Measurements from ENCODE around the gene IL15RA.

IL15RA gene

DNA sequence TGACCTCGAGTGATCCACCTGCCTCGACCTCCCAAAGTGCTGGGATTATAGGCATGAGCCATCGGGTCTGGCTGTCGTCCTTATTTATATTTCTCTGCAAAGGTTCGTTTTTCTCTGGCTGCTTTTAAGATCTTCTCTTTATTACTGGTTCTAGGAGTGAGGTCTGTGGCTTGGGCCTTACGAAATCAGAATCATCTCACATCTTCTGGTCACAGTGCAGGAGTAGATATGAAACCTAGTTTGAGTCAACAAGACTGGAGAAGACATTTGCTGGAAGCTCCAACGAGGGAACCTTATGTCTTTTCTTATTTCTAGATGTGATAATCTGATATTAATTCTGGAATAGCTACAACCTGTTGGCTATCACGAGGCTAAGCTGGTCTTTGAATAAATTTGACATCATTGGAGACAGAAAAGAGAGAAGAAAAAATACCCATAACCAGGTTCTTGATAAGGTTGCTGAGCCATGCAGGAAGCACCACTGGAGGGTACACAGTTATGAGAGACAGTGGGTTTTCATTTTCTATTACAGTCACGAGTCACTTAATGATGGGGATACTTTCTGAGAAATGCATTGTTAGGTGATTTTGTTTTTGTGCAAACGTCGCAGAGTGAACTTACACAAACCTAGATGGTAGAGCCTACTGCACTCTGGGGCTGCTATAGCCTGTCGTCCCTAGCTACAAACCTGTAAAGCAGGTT lies 25.6 kb upstream of the IL15RA start:
- TF ChIP-seq, protein P1, sequence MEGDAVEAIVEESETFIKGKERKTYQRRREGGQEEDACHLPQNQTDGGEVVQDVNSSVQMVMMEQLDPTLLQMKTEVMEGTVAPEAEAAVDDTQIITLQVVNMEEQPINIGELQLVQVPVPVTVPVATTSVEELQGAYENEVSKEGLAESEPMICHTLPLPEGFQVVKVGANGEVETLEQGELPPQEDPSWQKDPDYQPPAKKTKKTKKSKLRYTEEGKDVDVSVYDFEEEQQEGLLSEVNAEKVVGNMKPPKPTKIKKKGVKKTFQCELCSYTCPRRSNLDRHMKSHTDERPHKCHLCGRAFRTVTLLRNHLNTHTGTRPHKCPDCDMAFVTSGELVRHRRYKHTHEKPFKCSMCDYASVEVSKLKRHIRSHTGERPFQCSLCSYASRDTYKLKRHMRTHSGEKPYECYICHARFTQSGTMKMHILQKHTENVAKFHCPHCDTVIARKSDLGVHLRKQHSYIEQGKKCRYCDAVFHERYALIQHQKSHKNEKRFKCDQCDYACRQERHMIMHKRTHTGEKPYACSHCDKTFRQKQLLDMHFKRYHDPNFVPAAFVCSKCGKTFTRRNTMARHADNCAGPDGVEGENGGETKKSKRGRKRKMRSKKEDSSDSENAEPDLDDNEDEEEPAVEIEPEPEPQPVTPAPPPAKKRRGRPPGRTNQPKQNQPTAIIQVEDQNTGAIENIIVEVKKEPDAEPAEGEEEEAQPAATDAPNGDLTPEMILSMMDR (IDR thresholded peaks at IDR 0.05) = no peak

DNA sequence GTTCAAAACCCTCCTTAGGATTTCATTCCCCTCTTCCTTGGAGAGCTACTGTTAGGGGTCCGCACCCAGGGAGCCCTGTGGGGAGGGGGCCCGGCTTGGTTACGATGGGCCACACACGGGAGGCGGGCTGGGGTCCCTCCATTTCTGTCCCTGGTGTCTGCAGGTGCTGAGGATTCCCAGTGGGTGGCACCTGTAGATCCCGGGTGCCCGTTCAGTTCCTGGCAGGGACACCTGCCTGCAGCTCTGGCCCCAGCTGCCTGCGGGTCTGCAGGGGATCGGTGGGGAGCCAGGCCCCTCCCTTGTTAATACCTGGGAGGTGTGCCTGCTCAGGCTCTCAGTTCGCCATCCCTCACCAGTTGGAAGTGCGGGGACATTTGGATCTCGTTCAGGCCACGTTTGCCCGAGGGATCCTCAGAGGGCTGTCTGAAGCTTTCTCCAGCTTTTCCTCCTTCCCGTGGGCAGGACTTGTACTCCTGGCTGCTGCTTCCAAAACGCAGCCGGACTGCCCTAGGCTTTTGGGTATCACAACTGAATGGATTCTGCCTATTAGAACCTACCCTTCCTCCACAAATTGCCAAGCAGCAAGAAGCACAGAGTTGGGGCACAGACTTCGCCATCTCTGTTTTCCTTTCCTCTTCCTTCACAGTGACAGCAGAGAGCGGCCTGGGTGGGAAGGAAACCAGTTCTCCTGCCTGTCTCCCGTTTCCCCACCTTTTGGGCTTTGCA lies 22.3 kb upstream of the IL15RA start:
- TF ChIP-seq, protein P1 (IDR thresholded peaks at IDR 0.05) = no peak

DNA sequence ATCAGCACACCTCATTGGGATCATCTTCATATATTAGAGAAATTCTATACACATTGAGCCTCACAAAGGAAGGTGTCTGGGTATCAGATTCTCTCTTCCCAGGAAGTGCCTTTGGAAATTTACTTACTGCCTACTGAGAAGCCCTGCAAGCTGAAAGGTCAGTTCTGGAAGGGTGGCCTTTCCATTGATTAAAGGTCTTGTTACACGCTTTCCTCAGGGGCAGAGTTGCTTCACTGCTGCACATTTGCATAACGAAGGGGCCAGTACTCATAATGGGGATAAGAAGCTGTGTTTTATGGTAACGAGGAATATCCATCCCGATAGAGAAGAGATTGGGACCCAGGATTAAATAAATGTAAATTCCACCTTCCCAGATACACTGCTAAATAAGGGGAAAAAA lies 19.4 kb upstream of the IL15RA start:
- TF ChIP-seq, protein P1 (IDR thresholded peaks at IDR 0.05) = no peak

DNA sequence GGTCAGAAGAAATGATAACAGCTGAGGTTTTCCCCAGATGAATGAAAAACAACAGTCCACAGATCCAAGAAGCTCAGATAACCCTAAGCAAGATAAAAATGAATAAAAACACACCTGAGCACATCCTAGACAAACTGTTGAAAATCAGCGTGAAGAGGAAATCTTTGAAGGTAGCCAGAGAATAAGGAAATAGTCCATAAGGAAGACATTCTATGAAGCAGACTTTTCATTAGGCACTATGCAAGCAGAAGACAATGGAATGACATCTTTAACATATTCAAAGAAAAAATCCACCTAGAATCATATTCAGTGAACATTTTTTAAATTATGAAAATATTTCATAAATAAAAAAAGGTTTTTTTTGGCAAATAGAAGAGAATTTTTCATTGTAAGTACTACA lies 15.1 kb upstream of the IL15RA start:
- TF ChIP-seq, protein P1 (IDR thresholded peaks at IDR 0.05) = no peak

DNA sequence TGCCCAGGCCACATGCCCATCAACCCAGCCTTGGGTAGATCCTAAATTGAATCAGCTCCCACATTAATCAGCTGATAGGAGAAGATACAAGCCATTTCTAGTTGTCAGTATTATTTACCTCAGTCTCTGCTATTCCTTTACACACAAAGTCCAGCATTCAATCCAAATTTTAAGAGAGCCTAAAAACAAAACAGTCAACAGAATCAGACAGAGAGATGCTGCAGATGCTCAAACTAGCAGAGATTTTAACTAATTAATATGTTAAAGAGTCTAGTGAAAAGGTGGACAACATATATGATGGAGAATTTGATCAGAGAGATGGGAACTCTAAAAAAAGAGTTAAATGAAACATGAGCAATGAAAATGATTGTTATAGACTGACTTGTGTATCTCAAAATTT lies 14.4 kb upstream of the IL15RA start:
- TF ChIP-seq, protein P1 (IDR thresholded peaks at IDR 0.05) = no peak

DNA sequence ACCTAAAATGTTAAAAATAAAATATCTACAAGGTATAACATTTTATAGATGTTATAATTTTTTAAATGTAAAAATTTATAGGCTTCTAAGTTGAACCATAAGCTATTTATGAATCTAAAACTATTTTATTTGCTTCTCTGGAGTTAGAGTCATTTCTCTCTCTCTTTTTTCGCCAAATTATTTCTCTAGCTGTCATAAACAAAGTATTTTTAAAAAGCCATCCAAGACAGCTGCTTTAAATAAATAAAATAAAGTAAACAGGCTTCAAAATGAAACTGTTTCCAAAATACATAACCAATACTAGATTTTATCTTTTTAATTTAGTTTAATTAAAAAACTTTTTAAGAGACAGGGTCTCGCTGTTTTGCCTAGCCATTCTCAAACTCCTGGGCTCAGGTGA lies 12.4 kb upstream of the IL15RA start:
- TF ChIP-seq, protein P1 (IDR thresholded peaks at IDR 0.05) = no peak

DNA sequence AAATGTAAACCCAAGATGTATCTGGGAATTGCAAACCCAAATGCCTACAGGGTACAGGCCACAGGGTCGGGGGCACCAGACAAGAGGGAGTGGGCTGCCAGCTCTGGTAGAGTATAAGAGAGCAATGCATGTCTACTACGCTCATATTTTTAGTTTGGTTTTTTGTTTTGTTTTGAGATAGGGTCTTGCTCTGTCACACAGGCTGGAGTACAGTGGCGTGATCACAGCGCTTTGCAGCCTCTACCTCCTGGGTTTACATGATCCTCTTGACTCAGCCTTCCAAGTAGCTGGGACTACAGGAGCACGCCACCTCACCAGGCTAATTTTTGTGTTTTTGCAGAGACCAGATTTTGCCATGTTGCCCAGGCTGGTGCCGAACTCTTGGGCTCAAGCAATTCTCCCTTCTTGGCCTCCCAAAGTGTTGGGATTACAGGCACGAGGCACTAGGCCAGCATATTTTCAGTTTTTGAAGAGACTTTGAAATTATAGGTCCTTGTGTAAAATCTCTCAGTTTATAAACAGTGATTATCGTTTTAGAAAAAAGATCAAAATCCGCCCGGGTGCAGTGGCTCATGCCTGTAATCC lies 11.1 kb upstream of the IL15RA start:
- TF ChIP-seq, protein P1 (IDR thresholded peaks at IDR 0.05) = no peak
